ENCODE data around the gene VWA2. TPM values are rescaled to one million over a fixed set of nuclear protein-coding genes. Genes with fewer than 3 reads are reported as not detected.

Gene VWA2
- total RNA-seq, 1 donor from 2014 or later, result not detected

DNA sequence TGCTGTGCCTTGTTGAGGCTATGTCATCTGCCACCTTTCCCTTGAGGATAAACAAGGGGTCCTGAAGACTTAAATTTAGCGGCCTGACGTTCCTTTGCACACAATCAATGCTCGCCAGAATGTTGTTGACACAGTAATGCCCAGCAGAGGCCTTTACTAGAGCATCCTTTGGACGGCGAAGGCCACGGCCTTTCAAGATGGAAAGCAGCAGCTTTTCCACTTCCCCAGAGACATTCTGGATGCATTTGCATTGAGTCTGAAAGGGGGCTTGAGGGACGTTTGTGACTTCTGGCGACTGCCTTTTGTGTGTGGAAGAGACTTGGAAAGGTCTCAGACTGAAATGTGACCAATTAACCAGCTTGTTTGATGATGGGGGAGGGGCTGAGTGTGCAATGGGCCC is 52.5 kb downstream of the VWA2 start:
- H3K9me3 ChIP-seq (replicated peaks), result peaks cover 17% of the 10 kb centered on the region
- TF ChIP-seq, protein P1, sequence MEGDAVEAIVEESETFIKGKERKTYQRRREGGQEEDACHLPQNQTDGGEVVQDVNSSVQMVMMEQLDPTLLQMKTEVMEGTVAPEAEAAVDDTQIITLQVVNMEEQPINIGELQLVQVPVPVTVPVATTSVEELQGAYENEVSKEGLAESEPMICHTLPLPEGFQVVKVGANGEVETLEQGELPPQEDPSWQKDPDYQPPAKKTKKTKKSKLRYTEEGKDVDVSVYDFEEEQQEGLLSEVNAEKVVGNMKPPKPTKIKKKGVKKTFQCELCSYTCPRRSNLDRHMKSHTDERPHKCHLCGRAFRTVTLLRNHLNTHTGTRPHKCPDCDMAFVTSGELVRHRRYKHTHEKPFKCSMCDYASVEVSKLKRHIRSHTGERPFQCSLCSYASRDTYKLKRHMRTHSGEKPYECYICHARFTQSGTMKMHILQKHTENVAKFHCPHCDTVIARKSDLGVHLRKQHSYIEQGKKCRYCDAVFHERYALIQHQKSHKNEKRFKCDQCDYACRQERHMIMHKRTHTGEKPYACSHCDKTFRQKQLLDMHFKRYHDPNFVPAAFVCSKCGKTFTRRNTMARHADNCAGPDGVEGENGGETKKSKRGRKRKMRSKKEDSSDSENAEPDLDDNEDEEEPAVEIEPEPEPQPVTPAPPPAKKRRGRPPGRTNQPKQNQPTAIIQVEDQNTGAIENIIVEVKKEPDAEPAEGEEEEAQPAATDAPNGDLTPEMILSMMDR (IDR thresholded peaks at IDR 0.05; ENCODE audit: borderline replicate concordance), result no peak
- no peaks in the 10 kb centered on the region for H3K27me3 ChIP-seq (ENCODE audit: low read depth)
- intact Hi-C loops (cut with micrococcal nuclease), result no loop called here
- H3K4me3 ChIP-seq, result no peak overlapping the region
- H3K4me1 ChIP-seq, result peaks cover 20% of the 10 kb centered on the region
- peaks cover 18% of the 10 kb centered on the region for H3K36me3 ChIP-seq
- no peak overlapping the region for H3K27ac ChIP-seq (replicated peaks)
- DNase-seq, result no peak

DNA sequence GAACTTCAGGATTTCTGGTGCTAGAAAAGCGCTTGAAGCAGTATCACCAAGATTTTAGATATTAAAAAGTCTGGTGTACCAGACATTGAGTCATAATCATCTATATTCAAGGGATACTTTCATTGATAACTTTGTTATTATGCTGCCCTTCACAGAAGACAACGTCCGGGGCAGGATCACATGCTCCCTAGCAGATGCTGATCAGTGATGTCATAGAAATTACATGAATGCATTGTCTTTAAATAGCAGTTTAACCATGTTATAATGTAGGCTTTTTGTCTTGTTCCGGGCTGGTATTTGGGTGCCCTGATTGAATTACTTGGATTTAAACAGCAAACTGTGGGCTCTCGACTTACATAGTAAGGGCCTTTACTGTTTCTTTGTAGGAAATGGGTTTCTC is 54.0 kb downstream of the VWA2 start:
- Histone ChIP-seq H3K4me3 (no peak overlapping the region), H3K9me3 (replicated peaks) (peaks cover 20% of the 10 kb centered on the region), H3K27me3 (ENCODE audit: low read depth) (no peaks in the 10 kb centered on the region), H3K4me1 (peaks cover 20% of the 10 kb centered on the region), H3K36me3 (peaks cover 29% of the 10 kb centered on the region), H3K27ac (replicated peaks) (no peak overlapping the region)
- intact Hi-C loops (cut with micrococcal nuclease), result no loop called here
- no peak for DNase-seq
- TF ChIP-seq, protein P1 (IDR thresholded peaks at IDR 0.05; ENCODE audit: borderline replicate concordance), result no peak

- peaks cover 7% of the 10 kb centered on the region for H3K4me1 ChIP-seq
- intact Hi-C loops (cut with micrococcal nuclease), result no loop called here
- no peak for DNase-seq
- no peak overlapping the region for H3K4me3 ChIP-seq
- H3K36me3 ChIP-seq, result peaks cover 39% of the 10 kb centered on the region
- H3K27ac ChIP-seq (replicated peaks), result peak overlapping the region; percentile 56
- no peaks in the 10 kb centered on the region for H3K27me3 ChIP-seq (ENCODE audit: low read depth)
- peaks cover 20% of the 10 kb centered on the region for H3K9me3 ChIP-seq (replicated peaks)
- TF ChIP-seq, protein P1 (IDR thresholded peaks at IDR 0.05; ENCODE audit: borderline replicate concordance), result no peak
Measured at GRCh38 chr10:114294549-114294948, 55.5 kb downstream of the VWA2 start.

- Histone ChIP-seq H3K4me1 (peaks cover 6% of the 10 kb centered on the region), H3K36me3 (peaks cover 46% of the 10 kb centered on the region), H3K9me3 (replicated peaks) (peaks cover 20% of the 10 kb centered on the region), H3K4me3 (no peak overlapping the region), H3K27ac (replicated peaks) (peak overlapping the region; percentile 56), H3K27me3 (ENCODE audit: low read depth) (no peaks in the 10 kb centered on the region)
- TF ChIP-seq, protein P1 (IDR thresholded peaks at IDR 0.05; ENCODE audit: borderline replicate concordance), result no peak
- intact Hi-C loops (cut with micrococcal nuclease), result no loop called here
- DNase-seq, result no peak
Measured at GRCh38 chr10:114295393-114295792, 56.3 kb downstream of the VWA2 start.

DNA sequence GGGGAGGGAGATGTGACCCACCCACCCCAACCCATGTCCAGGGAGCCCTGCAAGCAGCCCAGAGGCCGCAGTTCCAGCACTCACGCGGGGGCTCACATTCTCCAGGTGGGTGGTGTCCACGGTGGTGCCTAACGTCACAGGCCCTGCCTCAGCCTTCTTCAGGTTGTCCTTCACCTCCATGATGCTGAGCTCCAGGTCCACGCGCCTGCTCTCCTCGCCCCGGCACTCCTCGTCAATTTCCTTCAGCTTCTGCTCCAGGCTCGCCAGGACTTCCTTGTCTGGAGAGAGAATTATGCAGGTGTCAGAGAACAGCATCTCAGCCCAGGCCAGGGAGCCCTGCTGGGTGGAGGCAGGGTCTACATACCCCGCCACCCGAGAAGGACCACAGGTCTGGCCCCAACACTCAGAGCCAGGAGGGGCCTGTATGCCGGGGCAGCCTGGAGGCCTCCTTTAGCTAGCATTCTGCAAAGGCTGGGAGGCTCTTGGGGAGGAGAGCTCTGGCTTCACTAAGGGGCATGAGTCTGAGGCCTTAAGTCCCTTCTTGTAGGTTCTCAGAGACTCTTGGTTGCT is 58.2 kb downstream of the VWA2 start:
- TF ChIP-seq, protein P1 (IDR thresholded peaks at IDR 0.05; ENCODE audit: borderline replicate concordance), result no peak

More for the DNA sequence above, 58.2 kb downstream of the VWA2 start:
- Histone ChIP-seq H3K4me1 (peaks cover 12% of the 10 kb centered on the region), H3K4me3 (no peak overlapping the region), H3K27me3 (ENCODE audit: low read depth) (no peaks in the 10 kb centered on the region), H3K9me3 (replicated peaks) (peaks cover 20% of the 10 kb centered on the region), H3K27ac (replicated peaks) (no peak overlapping the region), H3K36me3 (peaks cover 47% of the 10 kb centered on the region)
- intact Hi-C loops (cut with micrococcal nuclease), result no loop called here
- no peak for DNase-seq

Data from left ventricle myocardium inferior (tissue), 1 donor.